H1 (cell line): Measurements from ENCODE around the gene GABRA4. TPM values are rescaled to one million over a fixed set of nuclear protein-coding genes. Genes with fewer than 3 reads are reported as not detected.

Source experiments
- CTCF ChIA-PET: fragments of 300-600 bp; sonication (Branson Sonifier 250); formaldehyde crosslinking; loops from one replicate; lab custom pipeline; 2021; ENCODE audit not compliant: partially characterized antibody; lab: Charles Lee
- POLR2A ChIA-PET: fragments of 300-600 bp; sonication (Branson Sonifier 250); formaldehyde crosslinking; loops from one replicate; lab custom pipeline; 2021; ENCODE audit warnings: inconsistent platforms; ENCODE audit not compliant: partially characterized antibody; lab: Charles Lee
- DNase-seq, 2 experiments: peaks; one replicate each; pipeline versions ENCODE4 v3.0.0 to v3.0.0-alpha.2; 2010 to 2022; ENCODE audit warnings: low spot score in 2 of 2, low read depth in 1 of 2, mixed read lengths in 1 of 2
- FAIRE-seq: peaks from 2 replicates; lab custom pipeline; 2011; peaks lifted over from hg19 to GRCh38; lab: Jason Lieb, UNC
- H2AFZ ChIP-seq: 2 replicates; pipeline ENCODE4 v1.8.1; 2012; ENCODE audit warnings: low read length, inconsistent platforms
- H2AK5ac ChIP-seq: 2 replicates; pipeline ENCODE4 v1.6.1; 2013; ENCODE audit warnings: low read depth, low read length
- H2BK120ac ChIP-seq: replicated peaks from 2 replicates; pipeline ENCODE3; 2013; ENCODE audit warnings: low read depth, low read length, inconsistent platforms
- H2BK12ac ChIP-seq: 2 replicates; pipeline ENCODE4 v1.6.1; 2013; ENCODE audit warnings: low read depth, low read length
- H2BK15ac ChIP-seq: 2 replicates; pipeline ENCODE4 v1.6.1; 2013; ENCODE audit warnings: low read length
- H2BK20ac ChIP-seq: 2 replicates; pipeline ENCODE4 v1.6.1; 2013; ENCODE audit warnings: low read length
- H2BK5ac ChIP-seq: 2 replicates; pipeline ENCODE4 v1.6.1; 2013; ENCODE audit warnings: low read depth, low read length
- H3K14ac ChIP-seq: 2 replicates; pipeline ENCODE4 v1.6.1; 2013; ENCODE audit warnings: inconsistent platforms; ENCODE audit not compliant: insufficient read length
- H3K18ac ChIP-seq: 2 replicates; pipeline ENCODE4 v1.6.1; 2013; ENCODE audit warnings: low read length; ENCODE audit errors: extremely low read depth
- H3K23ac ChIP-seq: 2 replicates; pipeline ENCODE4 v1.6.1; 2013; ENCODE audit warnings: inconsistent platforms; ENCODE audit not compliant: insufficient read length
- H3K23me2 ChIP-seq: 2 replicates; pipeline ENCODE4 v1.6.1; 2013; ENCODE audit warnings: low read depth, low read length
- H3K27ac ChIP-seq: 2 replicates; pipeline ENCODE4 v1.6.1; 2011; ENCODE audit warnings: low read depth, low read length, inconsistent platforms
- H3K27me3 ChIP-seq, 4 experiments: replicated peaks in 1 of 4; 1 replicate in 1 of 4; 2 replicates in 3 of 4; pipeline versions ENCODE4 v1.6.1 to v1.8.1; 2011 to 2013; ENCODE audit warnings: low read length in 3 of 4, mild to moderate bottlenecking in 3 of 4, inconsistent platforms in 2 of 4, mixed read lengths in 2 of 4, moderate library complexity in 1 of 4; ENCODE audit not compliant: control insufficient read depth in 3 of 4, insufficient read depth in 3 of 4; ENCODE audit errors: extremely low read depth in 1 of 4
- H3K36me3 ChIP-seq, 4 experiments: 2 replicates each; pipeline versions ENCODE4 v1.6.1 to v1.8.1; 2011 to 2013; ENCODE audit warnings: mild to moderate bottlenecking in 4 of 4, low read length in 3 of 4, moderate library complexity in 2 of 4, control low read depth in 1 of 4, inconsistent platforms in 1 of 4; ENCODE audit not compliant: insufficient read depth in 4 of 4, control insufficient read depth in 2 of 4
- H3K4ac ChIP-seq: replicated peaks from 2 replicates; pipeline ENCODE3; 2013; ENCODE audit warnings: low read length, low read depth, mixed read lengths, inconsistent platforms; ENCODE audit not compliant: insufficient read length
- H3K4me1 ChIP-seq, 4 experiments: replicated peaks in 1 of 4; 1 replicate in 1 of 4; 2 replicates in 3 of 4; pipeline versions ENCODE4 v1.6.1 to v1.8.1; 2011 to 2013; ENCODE audit warnings: low read length in 3 of 4, inconsistent platforms in 2 of 4, mixed read lengths in 1 of 4; ENCODE audit not compliant: insufficient read depth in 4 of 4, control insufficient read depth in 3 of 4
- H3K4me2 ChIP-seq, 2 experiments: 2 replicates each; pipeline versions ENCODE4 v1.6.1 to v1.8.1; 2011 to 2013; ENCODE audit warnings: low read depth in 2 of 2, low read length in 2 of 2, control low read depth in 1 of 2, inconsistent platforms in 1 of 2, mild to moderate bottlenecking in 1 of 2; ENCODE audit not compliant: insufficient read depth in 1 of 2
- H3K4me3 ChIP-seq, 4 experiments: fragments of 200-600, 300-600 bp in 1 of 4; sonication (generic), shearing (Covaris generic), sonication (Bioruptor Twin) in 1 of 4; 2 replicates each; pipeline versions ENCODE4 v1.5.1 to v1.8.1; 2011 to 2016; ENCODE audit warnings: low read length in 4 of 4, low read depth in 3 of 4, control low read depth in 2 of 4, inconsistent platforms in 2 of 4, mild to moderate bottlenecking in 2 of 4, mixed read lengths in 1 of 4, moderate library complexity in 1 of 4; ENCODE audit not compliant: insufficient read depth in 2 of 4; ENCODE audit errors: extremely low read depth in 1 of 4
- H3K56ac ChIP-seq: replicated peaks from 2 replicates; pipeline ENCODE3; 2013; ENCODE audit warnings: low read depth, mild to moderate bottlenecking, mixed read lengths, low read length, inconsistent platforms; ENCODE audit not compliant: insufficient read length
- H3K79me1 ChIP-seq: 2 replicates; pipeline ENCODE4 v1.6.1; 2013; ENCODE audit warnings: low read depth, low read length, control low read depth
- H3K79me2 ChIP-seq, 2 experiments: 2 replicates each; pipeline versions ENCODE4 v1.6.1 to v1.8.1; 2012 to 2013; ENCODE audit warnings: low read length in 2 of 2, mild to moderate bottlenecking in 2 of 2, inconsistent platforms in 1 of 2; ENCODE audit not compliant: insufficient read depth in 2 of 2, control insufficient read depth in 1 of 2
- H3K9ac ChIP-seq, 4 experiments: replicated peaks in 1 of 4; 1 replicate in 1 of 4; 2 replicates in 3 of 4; pipeline versions ENCODE4 v1.6.1 to v1.8.1; 2011 to 2013; ENCODE audit warnings: low read depth in 3 of 4, low read length in 3 of 4, control low read depth in 2 of 4, mild to moderate bottlenecking in 2 of 4, moderate library complexity in 2 of 4, inconsistent platforms in 1 of 4; ENCODE audit errors: extremely low read depth in 1 of 4
- H3K9me3 ChIP-seq, 2 experiments: 2 replicates each; pipeline versions ENCODE4 v1.6.1 to v1.8.1; 2012 to 2013; ENCODE audit warnings: mild to moderate bottlenecking in 2 of 2, moderate library complexity in 2 of 2, control low read depth in 1 of 2, inconsistent platforms in 1 of 2, low read depth in 1 of 2, low read length in 1 of 2, mixed read lengths in 1 of 2; ENCODE audit not compliant: insufficient read depth in 2 of 2
- H4K20me1 ChIP-seq, 2 experiments: replicated peaks in 1 of 2; 2 replicates each; pipeline versions ENCODE3 to v1.8.1; 2011 to 2013; ENCODE audit warnings: inconsistent platforms in 2 of 2, low read length in 2 of 2, mild to moderate bottlenecking in 1 of 2; ENCODE audit not compliant: insufficient read depth in 2 of 2, control insufficient read depth in 1 of 2
- H4K5ac ChIP-seq: 2 replicates; pipeline ENCODE4 v1.6.1; 2013; ENCODE audit warnings: low read length, low read depth, mixed read lengths, inconsistent platforms; ENCODE audit not compliant: insufficient read length
- H4K8ac ChIP-seq: 2 replicates; pipeline ENCODE4 v1.8.0; 2013; ENCODE audit warnings: mild to moderate bottlenecking, moderate library complexity, low read length, inconsistent platforms; ENCODE audit not compliant: insufficient read depth; ENCODE audit errors: extremely low read depth
- H4K91ac ChIP-seq: replicated peaks from 2 replicates; pipeline ENCODE3; 2013; ENCODE audit warnings: low read length, mixed read lengths, inconsistent platforms; ENCODE audit not compliant: insufficient read length
- CBX8 ChIP-seq: fragments of 300-800, 300-1000 bp; sonication (generic); IDR thresholded peaks from 2 replicates; pipeline ENCODE4 v1.7.1; 2016; ENCODE audit warnings: low read depth, low read length, borderline replicate concordance
- GTF2F1 ChIP-seq: IDR thresholded peaks from 2 replicates; pipeline ENCODE4 v1.6.1; 2012; ENCODE audit warnings: low read depth, low read length, improper control_type of control experiment, borderline replicate concordance
- JUN ChIP-seq: IDR thresholded peaks from 2 replicates; pipeline ENCODE4 v1.6.1; 2011; ENCODE audit warnings: low read depth, mild to moderate bottlenecking, improper control_type of control experiment, low read length
- KDM1A ChIP-seq: fragments of 200-600, 300-600 bp; sonication (generic); IDR thresholded peaks from 2 replicates; pipeline ENCODE4 v1.7.1; 2016; ENCODE audit warnings: mild to moderate bottlenecking, low read length, borderline replicate concordance
- PHF8 ChIP-seq: fragments of 200-600 bp; sonication (generic); conservative IDR thresholded peaks from 2 replicates; pipeline ENCODE4 v1.7.1; 2012; ENCODE audit warnings: low read depth, mild to moderate bottlenecking, inconsistent platforms, low read length, moderate library complexity
- POLR2AphosphoS5 ChIP-seq: IDR thresholded peaks from 2 replicates; pipeline ENCODE4 v1.6.1; 2011; ENCODE audit warnings: low read depth, low read length
- SAP30 ChIP-seq: fragments of 300-600 bp; sonication (generic); IDR thresholded peaks from 2 replicates; pipeline ENCODE4 v1.7.1; 2012; ENCODE audit warnings: low read length, moderate library complexity, mild to moderate bottlenecking, inconsistent platforms; ENCODE audit not compliant: insufficient read depth, insufficient replicate concordance
- SIN3A ChIP-seq, 2 experiments: IDR thresholded peaks in 1 of 2; conservative IDR thresholded peaks in 1 of 2; 2 replicates each; pipeline ENCODE4 v1.6.1; 2011 to 2012; ENCODE audit warnings: low read length in 2 of 2, improper control_type of control experiment in 1 of 2, low read depth in 1 of 2, mild to moderate bottlenecking in 1 of 2
- TBP ChIP-seq: IDR thresholded peaks from 2 replicates; pipeline ENCODE4 v1.6.1; 2011; ENCODE audit warnings: low read depth, low read length, improper control_type of control experiment
- TEAD4 ChIP-seq: IDR thresholded peaks from 2 replicates; pipeline ENCODE4 v1.6.1; 2012; ENCODE audit warnings: low read depth, low read length, inconsistent platforms, mixed read lengths
- WGBS, 2 experiments: shearing (Covaris generic) in 1 of 2; methylation state at CpG; one replicate each; pipeline versions ENCODE4 v1.1.6 to v1.1.7; 2013 to 2015; ENCODE audit warnings: low lambda C conversion rate in 2 of 2, mixed read lengths in 2 of 2, inconsistent platforms in 1 of 2, low coverage in 1 of 2, missing lambda C conversion rate in 1 of 2; ENCODE audit not compliant: insufficient replicate concordance in 2 of 2, insufficient coverage in 1 of 2, insufficient read length in 1 of 2; ENCODE audit errors: extremely low coverage in 1 of 2, missing lambda C conversion rate in 1 of 2; 5-methylcytosine and 5-hydroxymethylcytosine counted together
- polyA plus RNA-seq, 7 experiments: library from polyadenylated mRNA; depleted of rRNA in 3 of 7; stranded (reverse) in 5 of 7; unstranded in 2 of 7; fragments of >200 nt in 5 of 7; fragments of 200-250 nt in 2 of 7; gene quantifications; 1 replicate in 5 of 7; 2 replicates in 1 of 7; 4 replicates in 1 of 7; pipeline versions ENCODE4 v1.2.1 to v1.2.3, GENCODE V29; 2011 to 2013; ENCODE audit warnings: missing spikeins in 2 of 7, mixed read lengths in 2 of 7
- total RNA-seq: library from RNA; stranded (reverse); fragmentation: NEBNext Ultra II Directional; extraction: Animal tissue kit (Norgen Biotek cat#: 25700); gene quantifications from 2 replicates; pipeline ENCODE4 v1.2.1, GENCODE V29; 2021
- TF ChIP-seq, protein P1 (sequence below): IDR thresholded peaks from 2 replicates; pipeline ENCODE4 v1.6.1; 2012; ENCODE audit warnings: low read length, inconsistent platforms
- TF ChIP-seq, protein P2 (sequence below): IDR thresholded peaks from 2 replicates; pipeline ENCODE4 v1.6.1; 2011; ENCODE audit warnings: low read depth, mild to moderate bottlenecking, low read length; ENCODE audit not compliant: insufficient read depth

GABRA4 gene
- total and polyA plus RNA-seq, 2 of the 8 experiments (the other 6 are each of a cell fraction or from before 2014, with no cell fraction given): 0.09 to 0.37 TPM

DNA sequence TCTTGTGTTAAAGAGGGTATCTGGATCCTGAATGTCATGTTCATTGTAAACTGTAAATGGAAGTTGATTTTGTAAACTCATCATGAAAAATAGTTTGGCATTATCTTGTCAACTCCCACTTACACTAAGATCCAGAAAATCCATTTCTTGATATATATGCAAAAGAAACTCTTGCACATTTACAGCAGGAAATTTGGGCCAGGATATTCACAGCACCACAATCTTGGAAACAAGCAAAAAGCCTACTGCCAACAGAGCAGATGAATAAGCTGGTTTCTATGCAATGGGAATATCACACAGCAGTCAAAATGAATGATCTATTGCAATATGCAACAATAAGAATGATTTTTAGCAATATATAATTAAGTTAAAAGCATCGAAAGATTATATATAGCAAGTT lies 8.6 kb downstream of the GABRA4 start:
- Histone ChIP-seq H3K56ac (no peak overlapping the region), H4K91ac (no peak overlapping the region), H3K18ac (no peak overlapping the region), H3K4me1 (no peaks in the 10 kb centered on the region), H3K23ac (no peak overlapping the region), H4K5ac (no peak overlapping the region), H2BK5ac (no peak overlapping the region), H2BK20ac (no peak overlapping the region), H2AK5ac (no peak overlapping the region), H3K4me3 (no peak overlapping the region), H3K79me1 (no peaks in the 10 kb centered on the region), H3K27me3 (no peaks in the 10 kb centered on the region), H4K8ac (no peak overlapping the region), H3K4me2 (no peak overlapping the region), H3K23me2 (no peaks in the 10 kb centered on the region), H2BK12ac (no peak overlapping the region), H2BK15ac (no peak overlapping the region), H2BK120ac (no peak overlapping the region), H2AFZ (no peak overlapping the region), H4K20me1 (no peaks in the 10 kb centered on the region), H3K79me2 (no peaks in the 10 kb centered on the region), H3K9ac (no peak overlapping the region), H3K4ac (no peak overlapping the region), H3K27ac (no peak overlapping the region), H3K36me3 (no peaks in the 10 kb centered on the region), H3K14ac (no peak overlapping the region), H3K9me3 (no peaks in the 10 kb centered on the region)
- 90% methylated on average over 1 of the region's 1 CpG; no CpG with 5 or more reads in 1 of the 2 experiments for WGBS, 2 experiments
- ChIA-PET POLR2A (no interaction called here), CTCF (no interaction called here)
- FAIRE-seq: no peak
- DNase-seq: no peak
- no peak for TF ChIP-seq CBX8
- no peak for TF ChIP-seq JUN
- no peak for TF ChIP-seq TBP
- TF ChIP-seq SIN3A (conservative IDR thresholded peaks at IDR 0.05 in 1 of 2, IDR thresholded peaks at IDR 0.05 in 1 of 2; ENCODE audit: low read depth in 1 of 2, low read length in 2 of 2): no peak
- no peak for TF ChIP-seq SAP30
- TF ChIP-seq GTF2F1: no peak
- TF ChIP-seq, protein P1, sequence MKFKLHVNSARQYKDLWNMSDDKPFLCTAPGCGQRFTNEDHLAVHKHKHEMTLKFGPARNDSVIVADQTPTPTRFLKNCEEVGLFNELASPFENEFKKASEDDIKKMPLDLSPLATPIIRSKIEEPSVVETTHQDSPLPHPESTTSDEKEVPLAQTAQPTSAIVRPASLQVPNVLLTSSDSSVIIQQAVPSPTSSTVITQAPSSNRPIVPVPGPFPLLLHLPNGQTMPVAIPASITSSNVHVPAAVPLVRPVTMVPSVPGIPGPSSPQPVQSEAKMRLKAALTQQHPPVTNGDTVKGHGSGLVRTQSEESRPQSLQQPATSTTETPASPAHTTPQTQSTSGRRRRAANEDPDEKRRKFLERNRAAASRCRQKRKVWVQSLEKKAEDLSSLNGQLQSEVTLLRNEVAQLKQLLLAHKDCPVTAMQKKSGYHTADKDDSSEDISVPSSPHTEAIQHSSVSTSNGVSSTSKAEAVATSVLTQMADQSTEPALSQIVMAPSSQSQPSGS: no peak
- TF ChIP-seq PHF8: no peak
- no peak for TF ChIP-seq TEAD4
- TF ChIP-seq KDM1A: no peak
- TF ChIP-seq, protein P2, sequence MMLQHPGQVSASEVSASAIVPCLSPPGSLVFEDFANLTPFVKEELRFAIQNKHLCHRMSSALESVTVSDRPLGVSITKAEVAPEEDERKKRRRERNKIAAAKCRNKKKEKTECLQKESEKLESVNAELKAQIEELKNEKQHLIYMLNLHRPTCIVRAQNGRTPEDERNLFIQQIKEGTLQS: no peak
- no peak for TF ChIP-seq POLR2AphosphoS5
